GM19025 (cell line): ENCODE measurements around the gene C16orf87.
A peak's percentile ranks its signal among the peaks of the same experiment; 100 is the strongest.

Experiments
- ATAC-seq: cut with Tn5 transposase; IDR thresholded peaks from one replicate; pipeline ENCODE4 v1.9.1; 2021; ENCODE audit warnings: mild to moderate bottlenecking, low read depth, moderate library complexity; ENCODE audit not compliant: unreplicated experiment

Gene C16orf87

GRCh38 chr16:46844771-46845170 lies 13.8 kb upstream of the C16orf87 start:
- no peak for ATAC-seq

GRCh38 chr16:46843898-46844642 lies 13.1 kb upstream of the C16orf87 start:
- ATAC-seq: no peak

- no peak for ATAC-seq
Observed at GRCh38 chr16:46842192-46842895, 11.4 kb upstream of the C16orf87 start.

GRCh38 chr16:46839986-46840443 lies 9.0 kb upstream of the C16orf87 start:
- no peak for ATAC-seq

- ATAC-seq: no peak
Observed at GRCh38 chr16:46836534-46837530, 5.9 kb upstream of the C16orf87 start.

GRCh38 chr16:46833460-46833800 lies 2.5 kb upstream of the C16orf87 start:
- ATAC-seq: no peak

GRCh38 chr16:46832757-46833459 lies 1.9 kb upstream of the C16orf87 start:
- ATAC-seq: no peak

GRCh38 chr16:46830417-46830901 lies 521 bp downstream of the C16orf87 start:
- ATAC-seq: no peak

GRCh38 chr16:46828943-46829342 lies 2.0 kb downstream of the C16orf87 start:
- no peak for ATAC-seq

- ATAC-seq: no peak
Observed at GRCh38 chr16:46828292-46828691, 2.7 kb downstream of the C16orf87 start.

GRCh38 chr16:46826631-46827030 lies 4.3 kb downstream of the C16orf87 start:
- ATAC-seq: no peak

- ATAC-seq: peak; percentile 76
Observed at GRCh38 chr16:46822270-46822669, 8.7 kb downstream of the C16orf87 start.

GRCh38 chr16:46817961-46818360 lies 13.0 kb downstream of the C16orf87 start:
- no peak for ATAC-seq

- ATAC-seq: no peak
Observed at GRCh38 chr16:46814790-46815189, 16.2 kb downstream of the C16orf87 start.

GRCh38 chr16:46813611-46814010 lies 17.4 kb downstream of the C16orf87 start:
- no peak for ATAC-seq

- ATAC-seq: no peak
Observed at GRCh38 chr16:46812781-46813540, 18.0 kb downstream of the C16orf87 start.

- no peak for ATAC-seq
Observed at GRCh38 chr16:46811682-46812081, 19.3 kb downstream of the C16orf87 start.

- ATAC-seq: peak; percentile 79
Observed at GRCh38 chr16:46808997-46809396, 22.0 kb downstream of the C16orf87 start.

GRCh38 chr16:46807336-46807735 lies 23.6 kb downstream of the C16orf87 start:
- no peak for ATAC-seq
